ENCODE measurements around the gene LXN. TPM values are rescaled to one million over a fixed set of nuclear protein-coding genes. Genes with fewer than 3 reads are reported as not detected.

The LXN gene
- polyA plus RNA-seq: 10 to 100 TPM in 1 of 3 donors, 1 to 10 TPM in 2; 7.5 to 12.1 (median 9.5) TPM

GRCh38 chr3:158672215-158673176 is at the start of gene LXN:
LXN (minus strand) TSS chr3:158672648; CDS start chr3:158672478, 170 bp downstream.
- Mint-ChIP-seq H3K27ac (peak within 1 kb of the TSS; percentile 56 to 96 (median 92)), H3K4me3 (peak within 1 kb of the TSS; percentile 80 to 96 (median 94)), H3K4me1 (peaks cover 23 to 41% of the 10 kb centered on the region in 2 donors), H3K9me3 (no peaks in the 10 kb centered on the region), H3K27me3 (ENCODE audit: low read depth in 3 of 3) (peaks cover 0 to 2% (median 2%) of the 10 kb centered on the region in 3 donors), H3K36me3 (peaks cover 8 to 21% (median 9%) of the 10 kb centered on the region in 3 donors)
- DNase-seq: peak; percentile 60 to 68 (median 65)

- no peak overlapping the region for H3K27ac Mint-ChIP-seq
- H3K4me3 Mint-ChIP-seq: no peak overlapping the region
- no peak for DNase-seq
- peaks cover 0 to 11% (median 6%) of the 10 kb centered on the region in 3 donors for H3K36me3 Mint-ChIP-seq
- peaks cover 0 to 5% (median 0%) of the 10 kb centered on the region in 3 donors for H3K27me3 Mint-ChIP-seq (ENCODE audit: low read depth in 3 of 3)
- peaks cover 18 to 23% of the 10 kb centered on the region in 2 donors for H3K4me1 Mint-ChIP-seq
- no peaks in the 10 kb centered on the region for H3K9me3 Mint-ChIP-seq
These were observed 49.7 kb upstream of the LXN start for GRCh38 chr3:158722108-158722507.

GRCh38 chr3:158718490-158719170 is 46.2 kb upstream of the LXN start:
- Mint-ChIP-seq H3K4me1 (peaks cover 23 to 34% of the 10 kb centered on the region in 2 donors), H3K27me3 (ENCODE audit: low read depth in 3 of 3) (peaks cover 0 to 5% (median 0%) of the 10 kb centered on the region in 3 donors), H3K27ac (no peak overlapping the region), H3K9me3 (no peaks in the 10 kb centered on the region), H3K4me3 (no peak overlapping the region), H3K36me3 (peaks cover 0 to 11% (median 6%) of the 10 kb centered on the region in 3 donors)
- no peak for DNase-seq

GRCh38 chr3:158717576-158717975 is 45.1 kb upstream of the LXN start:
- Mint-ChIP-seq H3K27me3 (ENCODE audit: low read depth in 3 of 3) (peaks cover 0 to 5% (median 0%) of the 10 kb centered on the region in 3 donors), H3K4me3 (no peak overlapping the region), H3K9me3 (no peaks in the 10 kb centered on the region), H3K4me1 (peaks cover 22 to 37% of the 10 kb centered on the region in 2 donors), H3K27ac (peak overlapping the region in 1 of 6 donors; percentile 31), H3K36me3 (peaks cover 6 to 11% (median 8%) of the 10 kb centered on the region in 3 donors)
- DNase-seq: no peak

GRCh38 chr3:158713094-158713499 is 40.6 kb upstream of the LXN start:
- Mint-ChIP-seq H3K9me3 (no peaks in the 10 kb centered on the region), H3K4me3 (no peak overlapping the region), H3K27me3 (ENCODE audit: low read depth in 3 of 3) (peaks cover 0 to 2% (median 0%) of the 10 kb centered on the region in 3 donors), H3K27ac (peak overlapping the region in 2 of 6 donors; percentile 16 to 39), H3K36me3 (peaks cover 6 to 34% (median 10%) of the 10 kb centered on the region in 3 donors), H3K4me1 (peaks cover 12 to 30% of the 10 kb centered on the region in 2 donors)
- no peak for DNase-seq

GRCh38 chr3:158712443-158712842 is 40.0 kb upstream of the LXN start:
- Mint-ChIP-seq H3K9me3 (no peaks in the 10 kb centered on the region), H3K4me3 (no peak overlapping the region), H3K27ac (peak overlapping the region in 1 of 6 donors; percentile 39), H3K4me1 (peaks cover 12 to 27% of the 10 kb centered on the region in 2 donors), H3K27me3 (ENCODE audit: low read depth in 3 of 3) (peaks cover 0 to under 1% (median 0%) of the 10 kb centered on the region in 3 donors), H3K36me3 (peaks cover 11 to 41% (median 12%) of the 10 kb centered on the region in 3 donors)
- no peak for DNase-seq

GRCh38 chr3:158711886-158712285 is 39.4 kb upstream of the LXN start:
- H3K27me3 Mint-ChIP-seq (ENCODE audit: low read depth in 3 of 3): no peaks in the 10 kb centered on the region
- no peak for DNase-seq
- peaks cover 12 to 25% of the 10 kb centered on the region in 2 donors for H3K4me1 Mint-ChIP-seq
- peaks cover 15 to 45% (median 16%) of the 10 kb centered on the region in 3 donors for H3K36me3 Mint-ChIP-seq
- no peak overlapping the region for H3K27ac Mint-ChIP-seq
- H3K9me3 Mint-ChIP-seq: no peaks in the 10 kb centered on the region
- H3K4me3 Mint-ChIP-seq: no peak overlapping the region

GRCh38 chr3:158710601-158711000 is 38.2 kb upstream of the LXN start:
- Mint-ChIP-seq H3K4me1 (peaks cover 12 to 25% of the 10 kb centered on the region in 2 donors), H3K36me3 (peaks cover 16 to 45% (median 18%) of the 10 kb centered on the region in 3 donors), H3K4me3 (no peak overlapping the region), H3K9me3 (peaks cover 0 to 1% (median 0%) of the 10 kb centered on the region in 6 donors), H3K27me3 (ENCODE audit: low read depth in 3 of 3) (peaks cover 0 to 1% (median 0%) of the 10 kb centered on the region in 3 donors), H3K27ac (peak overlapping the region in 1 of 6 donors; percentile 42)
- DNase-seq: no peak

- Mint-ChIP-seq H3K4me1 (peaks cover 12 to 24% of the 10 kb centered on the region in 2 donors), H3K27me3 (ENCODE audit: low read depth in 3 of 3) (peaks cover 0 to 1% (median 0%) of the 10 kb centered on the region in 3 donors), H3K4me3 (no peak overlapping the region), H3K36me3 (peaks cover 16 to 49% (median 18%) of the 10 kb centered on the region in 3 donors), H3K9me3 (peaks cover 0 to 1% (median 0%) of the 10 kb centered on the region in 6 donors), H3K27ac (peak overlapping the region in 1 of 6 donors; percentile 32)
- DNase-seq: no peak
These were observed 37.2 kb upstream of the LXN start for GRCh38 chr3:158709666-158710083.

GRCh38 chr3:158703566-158703965 is 31.1 kb upstream of the LXN start:
- H3K27ac Mint-ChIP-seq: peak overlapping the region in 1 of 6 donors; percentile 15
- H3K36me3 Mint-ChIP-seq: peaks cover 10 to 31% (median 15%) of the 10 kb centered on the region in 3 donors
- no peak overlapping the region for H3K4me3 Mint-ChIP-seq
- peaks cover 0 to 1% (median 0%) of the 10 kb centered on the region in 6 donors for H3K9me3 Mint-ChIP-seq
- no peak for DNase-seq
- H3K4me1 Mint-ChIP-seq: peaks cover 5 to 19% of the 10 kb centered on the region in 2 donors
- peaks cover 0 to 3% (median 0%) of the 10 kb centered on the region in 3 donors for H3K27me3 Mint-ChIP-seq (ENCODE audit: low read depth in 3 of 3)

- DNase-seq: no peak
These were observed 30.5 kb upstream of the LXN start for GRCh38 chr3:158702815-158703481.

GRCh38 chr3:158701420-158702065 is 29.1 kb upstream of the LXN start:
- Mint-ChIP-seq H3K9me3 (peaks cover 0 to 1% (median 0%) of the 10 kb centered on the region in 6 donors), H3K4me1 (peaks cover 5 to 19% of the 10 kb centered on the region in 2 donors), H3K27me3 (ENCODE audit: low read depth in 3 of 3) (peaks cover 0 to 3% (median 0%) of the 10 kb centered on the region in 3 donors), H3K36me3 (peaks cover 0 to 26% (median 9%) of the 10 kb centered on the region in 3 donors), H3K4me3 (no peak overlapping the region), H3K27ac (no peak overlapping the region)
- DNase-seq: no peak

More at GRCh38 chr3:158702815-158703481, 30.5 kb upstream of the LXN start:
- H3K9me3 Mint-ChIP-seq: peaks cover 0 to 1% (median 0%) of the 10 kb centered on the region in 6 donors
- peaks cover 5 to 19% of the 10 kb centered on the region in 2 donors for H3K4me1 Mint-ChIP-seq
- no peak overlapping the region for H3K27ac Mint-ChIP-seq
- peaks cover 0 to 3% (median 0%) of the 10 kb centered on the region in 3 donors for H3K27me3 Mint-ChIP-seq (ENCODE audit: low read depth in 3 of 3)
- peaks cover 4 to 33% (median 15%) of the 10 kb centered on the region in 3 donors for H3K36me3 Mint-ChIP-seq
- H3K4me3 Mint-ChIP-seq: no peak overlapping the region

All from immature natural killer cell (primary cell).